A549 (cell line): ENCODE results near the gene MCCC1. TPM values are rescaled to one million over a fixed set of nuclear protein-coding genes. Genes with fewer than 3 reads are reported as not detected.

Experiments
- ATAC-seq, 2 experiments: fragments of 200-7000 bp in 1 of 2; fragments of >200 bp in 1 of 2; cut with Nextera tagmentation in 1 of 2; cut with Tn5 transposase in 1 of 2; 3 replicates each; pipeline versions ENCODE4 v1.8.0 to v1.9.1; 2018 to 2020; ENCODE audit warnings: mild to moderate bottlenecking in 1 of 2, moderate library complexity in 1 of 2
- CTCF ChIA-PET: fragments of 300-600 bp; sonication (Branson Sonifier 250); formaldehyde crosslinking; extraction: SDS; loops from one replicate; lab custom pipeline; 2021; ENCODE audit warnings: antibody characterized with exemption, inconsistent platforms; lab: Yijun Ruan, JAX
- POLR2A ChIA-PET: fragments of 350-600 bp; formaldehyde crosslinking; extraction: SDS; loops from one replicate; lab custom pipeline; 2021; ENCODE audit warnings: antibody characterized with exemption, inconsistent platforms; lab: Yijun Ruan, JAX
- DNase-seq, 2 experiments: peaks; one replicate each; pipeline versions ENCODE4 v3.0.0 to v3.0.0-alpha.2; 2011 to 2016; ENCODE audit warnings: low read depth in 1 of 2, low spot score in 1 of 2
- FAIRE-seq: peaks from 2 replicates; lab custom pipeline; 2011; peaks lifted over from hg19 to GRCh38; lab: Jason Lieb, UNC
- H3K27ac ChIP-seq, 2 experiments: fragments of >200 bp; sonication (Bioruptor Twin); formaldehyde crosslinking; 3 replicates each; pipeline ENCODE4 v1.5.1; 2016 to 2017
- H3K4me1 ChIP-seq: fragments of >200 bp; sonication (Bioruptor Twin); formaldehyde crosslinking; 3 replicates; pipeline ENCODE4 v1.6.1; 2016
- H3K4me2 ChIP-seq: fragments of >200 bp; sonication (Bioruptor Twin); formaldehyde crosslinking; 3 replicates; pipeline ENCODE4 v1.6.1; 2016
- H3K4me3 ChIP-seq: fragments of >200 bp; sonication (Bioruptor Twin); formaldehyde crosslinking; 3 replicates; pipeline ENCODE4 v1.5.1; 2016
- H3K9me3 ChIP-seq: fragments of >200 bp; sonication (Bioruptor Twin); formaldehyde crosslinking; 3 replicates; pipeline ENCODE4 v1.6.1; 2016
- ATOH8 ChIP-seq: fragments of 250-450 bp; sonication (Bioruptor Pico); IDR thresholded peaks from 2 replicates; pipeline ENCODE4 v1.5.0; 2020; ENCODE audit warnings: low read depth, mild to moderate bottlenecking, moderate library complexity
- CBX2 ChIP-seq: fragments of 200-600 bp; sonication (generic); IDR thresholded peaks from 2 replicates; pipeline ENCODE4 v1.6.1; 2016; ENCODE audit warnings: low read depth, mild to moderate bottlenecking, borderline replicate concordance
- CBX8 ChIP-seq: fragments of 200-600 bp; sonication (generic); IDR thresholded peaks from 2 replicates; pipeline ENCODE4 v1.6.1; 2016
- CHD2 ChIP-seq: fragments of 150-350 bp; IDR thresholded peaks from 2 replicates; pipeline ENCODE4 v1.6.1; 2014; ENCODE audit warnings: low read length; ENCODE audit not compliant: partially characterized antibody
- E2F6 ChIP-seq: IDR thresholded peaks from 2 replicates; pipeline ENCODE4 v1.6.1; 2012; ENCODE audit warnings: low read depth, borderline replicate concordance
- EHF ChIP-seq: fragments of 250-450 bp; sonication (Bioruptor Pico); IDR thresholded peaks from 2 replicates; pipeline ENCODE4 v1.5.0; 2020; ENCODE audit warnings: mild to moderate bottlenecking
- EP300 ChIP-seq, 2 experiments: fragments of >200 bp; sonication (Bioruptor Twin); formaldehyde crosslinking; IDR thresholded peaks; 2 replicates in 1 of 2; 3 replicates in 1 of 2; pipeline ENCODE4 v1.6.1; 2016 to 2017
- ESRRA ChIP-seq: fragments of 150-350 bp; IDR thresholded peaks from 2 replicates; pipeline ENCODE4 v1.6.1; 2014; ENCODE audit warnings: mild to moderate bottlenecking, low read length, borderline replicate concordance
- FOSL2 ChIP-seq, 2 experiments: fragments of 450-650 bp in 1 of 2; fragments of >200 bp in 1 of 2; sonication (Bioruptor Twin) in 1 of 2; formaldehyde crosslinking; IDR thresholded peaks; 2 replicates each; pipeline versions ENCODE4 v1.5.0 to v1.6.1; 2016 to 2020; ENCODE audit warnings: mild to moderate bottlenecking in 1 of 2, moderate library complexity in 1 of 2
- HDAC2 ChIP-seq: fragments of 200-600 bp; sonication (generic); IDR thresholded peaks from 2 replicates; pipeline ENCODE4 v1.6.1; 2016
- HES2 ChIP-seq: fragments of >200 bp; sonication (Bioruptor Twin); formaldehyde crosslinking; IDR thresholded peaks from 2 replicates; pipeline ENCODE4 v1.6.1; 2016
- HMGXB4 ChIP-seq: fragments of 250-450 bp; sonication (Bioruptor Pico); IDR thresholded peaks from 2 replicates; pipeline ENCODE4 v1.5.0; 2021; ENCODE audit warnings: mild to moderate bottlenecking, moderate library complexity, borderline replicate concordance
- HOXA7 ChIP-seq: fragments of 250-450 bp; sonication (Bioruptor Pico); IDR thresholded peaks from 2 replicates; pipeline ENCODE4 v1.5.0; 2020; ENCODE audit warnings: mild to moderate bottlenecking, moderate library complexity
- HOXB5 ChIP-seq: fragments of 250-450 bp; sonication (Bioruptor Pico); IDR thresholded peaks from 2 replicates; pipeline ENCODE4 v1.5.0; 2020; ENCODE audit warnings: mild to moderate bottlenecking, moderate library complexity
- JUN ChIP-seq, 2 experiments: fragments of >200 bp; sonication (Bioruptor Twin); formaldehyde crosslinking; IDR thresholded peaks; 2 replicates in 1 of 2; 3 replicates in 1 of 2; pipeline ENCODE4 v1.6.1; 2016 to 2017
- KDM1A ChIP-seq: fragments of 200-600 bp; sonication (generic); IDR thresholded peaks from 2 replicates; pipeline ENCODE4 v1.6.1; 2016; ENCODE audit warnings: low read depth, mild to moderate bottlenecking
- KDM5A ChIP-seq: fragments of 200-600 bp; sonication (generic); IDR thresholded peaks from 2 replicates; pipeline ENCODE4 v1.6.1; 2016; ENCODE audit warnings: antibody characterized with exemption, mild to moderate bottlenecking
- MAFK ChIP-seq: fragments of 450-650 bp; IDR thresholded peaks from 2 replicates; pipeline ENCODE4 v1.6.1; 2014; ENCODE audit not compliant: partially characterized antibody
- MYC ChIP-seq: IDR thresholded peaks from 2 replicates; pipeline ENCODE4 v1.6.1; 2012; ENCODE audit warnings: mild to moderate bottlenecking, inconsistent platforms, low read length, improper control_type of control experiment, borderline replicate concordance
- NR3C1 ChIP-seq: fragments of >200 bp; sonication (Bioruptor Twin); formaldehyde crosslinking; IDR thresholded peaks from 3 replicates; pipeline ENCODE4 v1.6.1; 2017
- PBX3 ChIP-seq: IDR thresholded peaks from 2 replicates; pipeline ENCODE4 v1.6.1; 2012
- PHF8 ChIP-seq: fragments of 200-600 bp; sonication (generic); IDR thresholded peaks from 2 replicates; pipeline ENCODE4 v1.6.1; 2016; ENCODE audit warnings: low read depth, mild to moderate bottlenecking, antibody characterized with exemption, moderate library complexity, borderline replicate concordance
- POLR2A ChIP-seq: IDR thresholded peaks from 2 replicates; pipeline ENCODE4 v1.6.1; 2012; ENCODE audit warnings: mild to moderate bottlenecking, low read length
- RAD21 ChIP-seq, 2 experiments: fragments of >200 bp in 1 of 2; sonication (Bioruptor Twin) in 1 of 2; formaldehyde crosslinking in 1 of 2; IDR thresholded peaks in 1 of 2; conservative IDR thresholded peaks in 1 of 2; 2 replicates in 1 of 2; 3 replicates in 1 of 2; pipeline ENCODE4 v1.6.1; 2012 to 2018; ENCODE audit warnings: inconsistent platforms in 1 of 2
- RARB ChIP-seq: fragments of 250-450 bp; sonication (Bioruptor Pico); IDR thresholded peaks from 2 replicates; pipeline ENCODE4 v1.8.0; 2021; ENCODE audit warnings: mild to moderate bottlenecking, moderate library complexity
- RNF2 ChIP-seq: fragments of 200-600 bp; sonication (generic); IDR thresholded peaks from 2 replicates; pipeline ENCODE4 v1.6.1; 2016; ENCODE audit warnings: low read depth, mild to moderate bottlenecking, antibody characterized with exemption, moderate library complexity, borderline replicate concordance
- SMC3 ChIP-seq: fragments of >200 bp; sonication (Bioruptor Twin); formaldehyde crosslinking; IDR thresholded peaks from 3 replicates; pipeline ENCODE4 v1.6.1; 2018; ENCODE audit warnings: inconsistent platforms
- USF2 ChIP-seq: fragments of 450-650 bp; IDR thresholded peaks from 2 replicates; pipeline ENCODE4 v1.6.1; 2014; ENCODE audit warnings: antibody characterized with exemption
- ZC3H11A ChIP-seq: fragments of 450-650 bp; IDR thresholded peaks from 2 replicates; pipeline ENCODE4 v1.6.1; 2014; ENCODE audit warnings: antibody characterized with exemption, mild to moderate bottlenecking
- ZFP36 ChIP-seq: fragments of 450-650 bp; IDR thresholded peaks from 2 replicates; pipeline ENCODE4 v1.6.1; 2014; ENCODE audit warnings: borderline replicate concordance; ENCODE audit not compliant: partially characterized antibody
- ZNF302 ChIP-seq: fragments of 250-450 bp; sonication (Bioruptor Pico); IDR thresholded peaks from 2 replicates; pipeline ENCODE4 v1.9.0; 2021; ENCODE audit warnings: inconsistent platforms, mild to moderate bottlenecking, moderate library complexity
- ZSCAN20 ChIP-seq: fragments of 250-450 bp; sonication (Bioruptor Pico); IDR thresholded peaks from 2 replicates; pipeline ENCODE4 v1.8.0; 2022; ENCODE audit warnings: mild to moderate bottlenecking, moderate library complexity
- WGBS: methylation state at CpG from one replicate; pipeline ENCODE4 v1.1.6; 2017; ENCODE audit errors: missing lambda C conversion rate; 5-methylcytosine and 5-hydroxymethylcytosine counted together
- polyA plus RNA-seq, 4 experiments: library from polyadenylated mRNA; depleted of rRNA in 3 of 4; stranded (reverse); fragments of >200 nt; fragmentation: RNase III in 1 of 4; extraction: RNeasy Plus Mini Kit Qiagen cat#74134 plus additional on column Dnase treatment in 1 of 4; gene quantifications; 2 replicates in 3 of 4; 3 replicates in 1 of 4; pipeline ENCODE4 v1.2.3, GENCODE V29; 2011 to 2017

Gene MCCC1
- polyA plus RNA-seq, 2 of the 4 experiments (the other 2 are of a cell fraction) = 11.8 to 12.4 TPM

- Histone ChIP-seq H3K9me3 (no peaks in the 10 kb centered on the region), H3K4me3 (no peak overlapping the region), H3K4me1 (no peaks in the 10 kb centered on the region), H3K4me2 (no peak overlapping the region), H3K27ac (no peak overlapping the region)
- 92% methylated on average over 2 of the region's 2 CpGs for WGBS
- ChIA-PET POLR2A (no interaction called here), CTCF (no interaction called here)
- ATAC-seq (no peak), DNase-seq (no peak), FAIRE-seq (no peak)
- TF ChIP-seq CBX2 (no peak), HES2 (no peak), MAFK (no peak), HMGXB4 (CRISPR knock-in tag) (no peak), USF2 (no peak), PHF8 (no peak), HDAC2 (no peak), RARB (no peak), RNF2 (no peak), HOXA7 (CRISPR knock-in tag) (no peak), KDM5A (no peak), ESRRA (no peak), MYC (no peak), PBX3 (no peak), ZNF302 (CRISPR knock-in tag) (no peak), POLR2A (no peak), CHD2 (no peak), E2F6 (no peak), ZFP36 (no peak)
Observed at GRCh38 chr3:183058351-183058750, 40.9 kb downstream of the MCCC1 start.

GRCh38 chr3:183050706-183051105 lies 48.6 kb downstream of the MCCC1 start:
- no peaks in the 10 kb centered on the region for H3K9me3 ChIP-seq
- no peak overlapping the region for H3K27ac ChIP-seq
- ChIA-PET CTCF (interaction anchor here (0.6 kb wide), 1 partner anchor 463 kb away, joined by 3 read pairs; no protein-coding TSS in a partner anchor), POLR2A (no interaction called here)
- no peak overlapping the region for H3K4me2 ChIP-seq
- TF ChIP-seq NR3C1 = no peak
- no peak for TF ChIP-seq SMC3
- TF ChIP-seq HDAC2 = no peak
- TF ChIP-seq HOXB5 = no peak
- TF ChIP-seq CBX2 = no peak
- TF ChIP-seq ZC3H11A = no peak
- TF ChIP-seq USF2 = no peak
- no peak for TF ChIP-seq EHF
- no peak for TF ChIP-seq KDM1A
- TF ChIP-seq CBX8 = no peak
- no peak for TF ChIP-seq RAD21 (conservative IDR thresholded peaks at IDR 0.05 in 1 of 2, IDR thresholded peaks at IDR 0.05 in 1 of 2)
- no peak for TF ChIP-seq KDM5A
- TF ChIP-seq EP300 (IDR thresholded peaks at IDR 0.05) = no peak
- no peak for TF ChIP-seq ATOH8 (CRISPR knock-in tag)
- TF ChIP-seq FOSL2 (IDR thresholded peaks at IDR 0.05) = no peak
- no peak for TF ChIP-seq FOSL2 (CRISPR knock-in tag; IDR thresholded peaks at IDR 0.05)
- no peak for TF ChIP-seq JUN (IDR thresholded peaks at IDR 0.05)
- TF ChIP-seq ZSCAN20 (CRISPR knock-in tag) = no peak
- no peaks in the 10 kb centered on the region for H3K4me1 ChIP-seq
- DNase-seq (no peak), FAIRE-seq (no peak), ATAC-seq (no peak)
- no peak overlapping the region for H3K4me3 ChIP-seq
